ENCODE measurements around the gene MVD.

Gene MVD

DNA sequence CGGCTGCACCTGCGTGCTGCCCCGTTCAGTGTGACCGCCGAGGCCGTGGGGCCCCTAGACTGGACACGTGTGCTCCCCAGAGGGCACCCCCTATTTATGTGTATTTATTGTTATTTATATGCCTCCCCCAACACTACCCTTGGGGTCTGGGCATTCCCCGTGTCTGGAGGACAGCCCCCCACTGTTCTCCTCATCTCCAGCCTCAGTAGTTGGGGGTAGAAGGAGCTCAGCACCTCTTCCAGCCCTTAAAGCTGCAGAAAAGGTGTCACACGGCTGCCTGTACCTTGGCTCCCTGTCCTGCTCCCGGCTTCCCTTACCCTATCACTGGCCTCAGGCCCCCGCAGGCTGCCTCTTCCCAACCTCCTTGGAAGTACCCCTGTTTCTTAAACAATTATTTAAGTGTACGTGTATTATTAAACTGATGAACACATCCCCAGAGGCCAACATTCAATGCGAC is 22.8 kb downstream of the MVD start:
- no peak for DNase-seq (ENCODE audit: extremely low read depth, insufficient read length)
- Histone ChIP-seq H3K27me3 (replicated peaks; ENCODE audit: control insufficient read depth, insufficient read depth, low read length) (peaks cover 9% of the 10 kb centered on the region), H3K36me3 (ENCODE audit: control insufficient read depth, insufficient read depth, low read length) (peaks cover 13% of the 10 kb centered on the region), H3K4me3 (replicated peaks; ENCODE audit: low read depth, low read length) (no peak overlapping the region)
- TF ChIP-seq CTCF (IDR thresholded peaks at IDR 0.05; ENCODE audit: insufficient read depth, low read length, poor library complexity, severe bottlenecking), result no peak

DNA sequence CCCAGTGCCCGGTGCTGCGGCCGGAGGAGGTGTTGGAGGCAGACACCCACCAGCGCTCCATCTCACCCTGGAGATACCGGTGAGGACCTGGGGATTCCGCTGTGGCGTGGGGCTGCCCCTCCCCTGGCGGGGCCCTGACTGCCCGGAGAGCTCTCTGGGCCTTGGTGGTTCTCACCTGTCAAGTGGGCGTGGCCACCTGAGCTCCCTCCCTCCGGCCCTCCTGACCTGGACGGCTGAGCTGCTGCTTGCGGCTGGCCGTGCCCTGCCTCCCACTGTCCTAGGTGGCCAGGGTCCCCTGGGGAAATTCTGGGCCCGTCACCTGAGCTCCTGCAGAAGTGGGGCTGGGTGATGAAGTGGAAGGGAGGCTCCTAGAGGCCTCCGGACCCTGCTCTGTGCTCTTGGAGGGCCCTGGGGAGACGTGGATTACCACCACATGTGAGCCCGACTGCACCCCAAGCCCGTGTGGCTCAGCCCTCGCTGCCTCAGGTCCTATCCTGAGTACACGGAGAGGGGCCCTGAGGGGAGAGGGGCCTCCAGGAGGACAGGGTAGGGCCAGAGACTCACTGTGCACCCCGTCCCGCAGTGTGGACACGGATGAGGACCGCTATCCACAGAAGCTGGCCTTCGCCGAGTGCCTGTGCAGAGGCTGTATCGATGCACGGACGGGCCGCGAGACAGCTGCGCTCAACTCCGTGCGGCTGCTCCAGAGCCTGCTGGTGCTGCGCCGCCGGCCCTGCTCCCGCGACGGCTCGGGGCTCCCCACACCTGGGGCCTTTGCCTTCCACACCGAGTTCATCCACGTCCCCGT is 23.5 kb downstream of the MVD start:
- Histone ChIP-seq H3K4me3 (replicated peaks; ENCODE audit: low read depth, low read length) (no peak overlapping the region), H3K27me3 (replicated peaks; ENCODE audit: control insufficient read depth, insufficient read depth, low read length) (peaks cover 9% of the 10 kb centered on the region), H3K36me3 (ENCODE audit: control insufficient read depth, insufficient read depth, low read length) (peaks cover 10% of the 10 kb centered on the region)
- peak; percentile 46 for DNase-seq (ENCODE audit: extremely low read depth, insufficient read length)
- no peak for TF ChIP-seq CTCF (IDR thresholded peaks at IDR 0.05; ENCODE audit: insufficient read depth, low read length, poor library complexity, severe bottlenecking)

DNA sequence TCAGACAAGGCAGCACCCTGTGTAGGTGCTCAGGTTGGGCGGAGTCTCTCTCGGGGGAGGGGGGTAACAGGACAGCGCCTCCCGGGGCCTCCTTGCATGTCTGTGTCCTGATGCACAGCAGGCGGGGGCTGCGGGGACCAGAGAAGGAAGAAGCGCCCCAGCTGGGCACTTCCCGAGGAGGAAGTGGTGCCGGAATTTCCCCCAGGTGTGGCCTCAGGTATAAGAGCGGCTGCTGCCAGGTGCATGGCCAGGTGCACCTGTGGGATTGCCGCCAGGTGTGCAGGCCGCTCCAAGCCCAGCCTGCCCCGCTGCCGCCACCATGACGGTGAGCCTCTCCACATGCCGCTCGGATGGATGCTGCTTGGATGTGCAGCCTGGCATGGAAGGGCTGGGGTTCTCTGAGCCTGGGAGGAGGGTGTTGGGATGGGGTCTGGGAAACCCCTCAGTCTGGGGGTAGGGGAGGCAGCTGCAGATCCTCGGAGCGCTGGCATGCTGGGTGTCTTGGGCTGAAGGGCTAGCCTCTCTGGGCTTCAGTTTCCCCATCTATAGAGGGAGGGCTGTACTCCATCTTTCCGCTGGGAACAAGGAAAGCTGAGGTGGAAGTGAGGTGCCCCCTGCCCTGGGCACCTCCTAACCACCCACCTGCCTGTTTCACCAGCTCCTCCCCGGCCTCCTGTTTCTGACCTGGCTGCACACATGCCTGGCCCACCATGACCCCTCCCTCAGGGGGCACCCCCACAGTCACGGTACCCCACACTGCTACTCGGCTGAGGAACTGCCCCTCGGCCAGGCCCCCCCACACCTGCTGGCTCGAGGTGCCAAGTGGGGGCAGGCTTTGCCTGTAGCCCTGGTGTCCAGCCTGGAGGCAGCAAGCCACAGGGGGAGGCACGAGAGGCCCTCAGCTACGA is 24.3 kb downstream of the MVD start, which contains the start of gene IL17C:
Gene IL17C, plus strand, starts transcription at position 250 of the 908 bp plus-strand sequence. Its CDS starts 70 bp downstream, at position 320.
- no peak for DNase-seq (ENCODE audit: extremely low read depth, insufficient read length)

DNA sequence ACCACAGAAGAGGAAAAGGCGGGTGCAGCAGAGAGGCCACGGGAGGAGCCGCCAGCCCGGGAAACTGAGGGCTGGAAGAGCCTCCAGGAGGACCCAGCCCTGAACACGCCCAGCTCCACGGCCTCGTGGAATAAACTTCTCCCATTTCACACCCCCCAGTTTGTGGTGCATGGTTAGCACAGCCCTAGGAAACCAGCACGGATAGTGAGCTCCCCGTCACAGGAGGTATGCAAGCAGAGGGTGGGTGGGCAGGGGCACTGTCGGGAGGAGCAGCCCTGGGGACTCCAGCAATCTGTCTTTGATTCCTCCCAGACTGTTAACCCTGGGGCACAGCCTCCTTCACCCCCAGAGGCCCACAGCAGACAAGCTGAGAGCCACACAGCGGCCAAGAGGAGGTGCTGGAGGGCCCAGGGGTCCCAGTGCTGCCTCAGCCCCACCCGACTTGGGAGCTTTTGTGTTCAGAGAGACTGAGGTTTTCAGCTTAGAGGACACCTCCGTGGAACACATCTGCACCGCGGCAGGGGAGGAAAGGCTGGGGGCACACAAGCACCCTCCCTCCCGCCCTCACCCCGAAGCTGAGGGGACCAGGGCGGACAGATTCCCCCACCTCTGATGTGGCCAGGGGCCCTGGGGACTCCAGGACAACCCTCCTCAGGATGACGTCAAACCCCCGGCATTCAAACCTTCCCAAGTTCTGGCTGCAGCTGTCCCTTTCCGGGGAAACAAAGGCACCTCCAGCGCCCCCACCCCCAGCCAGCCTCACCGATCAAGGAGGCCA is 26.2 kb downstream of the MVD start:
- H3K27me3 ChIP-seq (replicated peaks; ENCODE audit: control insufficient read depth, insufficient read depth, low read length), result peaks cover 9% of the 10 kb centered on the region

More for the DNA sequence above, 24.3 kb downstream of the MVD start, which contains the start of gene IL17C:
- Histone ChIP-seq H3K4me3 (replicated peaks; ENCODE audit: low read depth, low read length) (no peak within 1 kb of the TSS), H3K27me3 (replicated peaks; ENCODE audit: control insufficient read depth, insufficient read depth, low read length) (peaks cover 9% of the 10 kb centered on the region), H3K36me3 (ENCODE audit: control insufficient read depth, insufficient read depth, low read length) (peaks cover 8% of the 10 kb centered on the region)
- TF ChIP-seq CTCF (IDR thresholded peaks at IDR 0.05; ENCODE audit: insufficient read depth, low read length, poor library complexity, severe bottlenecking), result no peak

More for the DNA sequence above, 26.2 kb downstream of the MVD start:
- H3K4me3 ChIP-seq (replicated peaks; ENCODE audit: low read depth, low read length), result no peak overlapping the region
- no peak for TF ChIP-seq CTCF (IDR thresholded peaks at IDR 0.05; ENCODE audit: insufficient read depth, low read length, poor library complexity, severe bottlenecking)
- DNase-seq (ENCODE audit: extremely low read depth, insufficient read length), result no peak
- H3K36me3 ChIP-seq (ENCODE audit: control insufficient read depth, insufficient read depth, low read length), result peaks cover 1% of the 10 kb centered on the region
